B cell (primary cell): ENCODE measurements around the gene FCHO2. TPM values are rescaled to one million over a fixed set of nuclear protein-coding genes. Genes with fewer than 3 reads are reported as not detected.
"Not testable (repeated sequence)": the region's sequence is repeated elsewhere in the genome, so short reads cannot be mapped to it uniquely, and the experiment has no call there.

Experiments used
- ATAC-seq: fragments of 200-7000 bp; cut with Tn5 transposase; one replicate; pipeline ENCODE4 v1.10.0; 2021; ENCODE audit warnings: low read depth, mild to moderate bottlenecking, moderate number of reproducible peaks, moderate library complexity
- CTCF ChIA-PET: fragments of 350-600 bp; sonication (Branson Sonifier 250); formaldehyde crosslinking; loops from one replicate; lab custom pipeline; 2021; ENCODE audit warnings: antibody characterized with exemption, inconsistent platforms; lab: Charles Lee
- POLR2A ChIA-PET: fragments of 350-600 bp; sonication (Branson Sonifier 250); formaldehyde crosslinking; loops from one replicate; lab custom pipeline; 2021; ENCODE audit warnings: antibody characterized with exemption; lab: Charles Lee
- DNase-seq: peaks from one replicate; pipeline ENCODE4 v3.0.0; 2013
- H2AFZ ChIP-seq: 2 replicates; pipeline ENCODE4 v1.6.1; 2012; ENCODE audit warnings: mild to moderate bottlenecking, low read depth, low read length; ENCODE audit not compliant: insufficient read depth, poor library complexity, severe bottlenecking
- H3K27ac ChIP-seq, 2 donors: 1 replicate in 1 of 2; 2 replicates in 1 of 2; pipeline ENCODE4 v1.5.1; 2012 to 2013; ENCODE audit warnings: low read length in 2 of 2, mild to moderate bottlenecking in 2 of 2, moderate library complexity in 1 of 2
- H3K27me3 ChIP-seq, 4 experiments: fragments of 200-600 bp in 1 of 4; sonication (generic) in 1 of 4; replicated peaks in 1 of 4; 1 replicate in 2 of 4; 2 replicates in 2 of 4; pipeline versions ENCODE4 v1.6.1 to v1.7.0; 2013 to 2016; ENCODE audit warnings: low read length in 3 of 4, mild to moderate bottlenecking in 2 of 4, mixed read lengths in 1 of 4, moderate library complexity in 1 of 4; ENCODE audit not compliant: insufficient read depth in 4 of 4, control insufficient read depth in 3 of 4; ENCODE audit errors: control extremely low read depth in 1 of 4
- H3K36me3 ChIP-seq, 2 experiments: replicated peaks in 1 of 2; 1 replicate in 1 of 2; 2 replicates in 1 of 2; pipeline versions ENCODE4 v1.6.1 to v1.7.1; 2013; ENCODE audit warnings: low read length in 1 of 2; ENCODE audit not compliant: insufficient read depth in 2 of 2, control insufficient read depth in 1 of 2; ENCODE audit errors: control extremely low read depth in 1 of 2, extremely low read depth in 1 of 2
- H3K4me1 ChIP-seq, 2 donors: fragments of 200-600 bp in 1 of 2; sonication (generic) in 1 of 2; 1 replicate in 1 of 2; 2 replicates in 1 of 2; pipeline versions ENCODE4 v1.5.1 to v1.6.1; 2013 to 2017; ENCODE audit warnings: low read length in 2 of 2; ENCODE audit not compliant: control insufficient read depth in 2 of 2, insufficient read depth in 2 of 2
- H3K4me2 ChIP-seq: replicated peaks from 2 replicates; pipeline ENCODE3; 2012; ENCODE audit warnings: mild to moderate bottlenecking, low read depth, low read length; ENCODE audit not compliant: poor library complexity, severe bottlenecking
- H3K4me3 ChIP-seq, 5 experiments: fragments of 200-600 bp in 1 of 5; sonication (generic) in 1 of 5; 1 replicate in 3 of 5; 2 replicates in 2 of 5; pipeline versions ENCODE4 v1.5.1 to v1.7.0; 2011 to 2016; ENCODE audit warnings: low read length in 4 of 5, mild to moderate bottlenecking in 4 of 5, low read depth in 2 of 5, control low read depth in 1 of 5, moderate library complexity in 1 of 5; ENCODE audit not compliant: insufficient read depth in 1 of 5; ENCODE audit errors: control extremely low read depth in 1 of 5, extremely low read depth in 1 of 5
- H3K79me2 ChIP-seq: fragments of 200-600 bp; sonication (generic); one replicate; pipeline ENCODE4 v1.6.0; 2016; ENCODE audit warnings: low read length; ENCODE audit not compliant: control insufficient read depth, insufficient read depth
- H3K9ac ChIP-seq: fragments of 200-600 bp; sonication (generic); 2 replicates; pipeline ENCODE4 v1.6.1; 2017; ENCODE audit warnings: mild to moderate bottlenecking, low read length, moderate library complexity
- H3K9me3 ChIP-seq, 3 donors: one replicate each; pipeline versions ENCODE4 v1.6.1 to v1.7.1; 2013; ENCODE audit warnings: low read length in 2 of 3; ENCODE audit not compliant: control insufficient read depth in 2 of 3, insufficient read depth in 1 of 3; ENCODE audit errors: control extremely low read depth in 1 of 3
- H4K20me1 ChIP-seq: 2 replicates; pipeline ENCODE4 v1.6.0; 2012; ENCODE audit warnings: mild to moderate bottlenecking, low read length; ENCODE audit not compliant: insufficient read depth, control insufficient read depth, poor library complexity, severe bottlenecking
- H3K27ac Mint-ChIP-seq: one replicate; pipeline ENCODE4 v1.8.0; 2021; ENCODE audit warnings: mixed read lengths
- H3K27me3 Mint-ChIP-seq: one replicate; pipeline ENCODE4 v1.8.0; 2021; ENCODE audit warnings: mixed read lengths
- H3K4me1 Mint-ChIP-seq: one replicate; pipeline ENCODE4 v1.8.0; 2021; ENCODE audit warnings: mixed read lengths
- H3K4me3 Mint-ChIP-seq: one replicate; pipeline ENCODE4 v1.8.0; 2021; ENCODE audit warnings: mixed read lengths
- H3K9me3 Mint-ChIP-seq: one replicate; pipeline ENCODE4 v1.8.0; 2022; ENCODE audit warnings: mixed read lengths; ENCODE audit not compliant: insufficient read depth
- EZH2 ChIP-seq: IDR thresholded peaks from 2 replicates; pipeline ENCODE4 v1.6.1; 2012; ENCODE audit warnings: borderline replicate concordance, low read depth, mild to moderate bottlenecking, moderate library complexity, low read length; ENCODE audit not compliant: insufficient read depth, poor library complexity, severe bottlenecking
- WGBS: methylation state at CpG from one replicate; pipeline ENCODE4 v1.1.5; 2013; ENCODE audit warnings: missing lambda C conversion rate; ENCODE audit not compliant: insufficient coverage; 5-methylcytosine and 5-hydroxymethylcytosine counted together
- intact Hi-C: fragments of 100-400 bp; cut with micrococcal nuclease; formaldehyde crosslinking; loops from one replicate; pipeline ENCODE4 v1.10.0; 2022
- polyA plus RNA-seq: library from polyadenylated mRNA; depleted of rRNA; stranded (reverse); fragments of >200 nt; gene quantifications from 2 replicates; pipeline ENCODE4 v1.2.3, GENCODE V29; 2012
- total RNA-seq, 2 donors: library from RNA; stranded (reverse); fragments of 120-200 nt in 1 of 2; gene quantifications; 1 replicate in 1 of 2; 2 replicates in 1 of 2; pipeline versions ENCODE4 v1.2.3 to v1.2.4, GENCODE V29; 2013 to 2022
- TF ChIP-seq, protein P1 (sequence below): fragments of 200-600 bp; IDR thresholded peaks from one replicate; pipeline ENCODE4 v1.8.0; 2022; ENCODE audit warnings: antibody characterized with exemption, mild to moderate bottlenecking

FCHO2 gene
- total and polyA plus RNA-seq, 2 donors (not counting 1 experiment from before 2014, with no cell fraction given), result 1.5 to 11.0 TPM

DNA sequence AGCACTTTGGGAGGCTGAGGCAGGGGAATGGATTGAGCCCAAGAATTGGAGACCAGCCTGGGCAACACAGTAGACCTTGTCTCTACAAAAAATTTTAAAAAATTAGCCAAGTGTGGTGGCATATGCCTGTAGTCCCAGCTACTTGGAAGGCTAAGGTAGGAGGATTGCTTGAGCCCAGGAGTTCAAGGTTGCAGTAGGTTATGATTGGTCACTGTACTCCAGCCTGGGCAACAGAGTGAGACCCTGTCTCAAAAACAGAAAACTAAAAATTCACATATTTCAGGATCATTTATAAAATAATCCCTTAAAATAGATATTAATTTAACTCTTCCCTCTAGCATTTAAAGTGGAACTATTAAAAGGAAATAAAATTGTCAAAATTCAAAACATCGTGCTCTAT, 3.4 kb downstream of the FCHO2 start:
- no peak overlapping the region for H3K4me3 Mint-ChIP-seq
- H3K4me1 ChIP-seq, result peaks cover 11% of the 10 kb centered on the region in 2 donors
- ChIA-PET CTCF (no interaction called here), POLR2A (no interaction called here)
- ATAC-seq (no peak), DNase-seq (no peak)
- intact Hi-C loops, result loop anchor here (5.0 to 10.0 kb wide), 3 partner anchors 52 to 576 kb away; partner anchors contain the start of gene FOXD1
- H3K4me3 ChIP-seq, result no peak overlapping the region
- no peaks in the 10 kb centered on the region for H4K20me1 ChIP-seq
- peaks cover 35% of the 10 kb centered on the region for H3K27me3 Mint-ChIP-seq
- peaks cover 7% of the 10 kb centered on the region for H3K79me2 ChIP-seq
- H3K9ac ChIP-seq, result no peak overlapping the region
- peaks cover 0 to 1% (median 0%) of the 10 kb centered on the region in 3 donors for H3K9me3 ChIP-seq
- H2AFZ ChIP-seq, result no peak overlapping the region
- H3K4me2 ChIP-seq, result no peak overlapping the region
- no peaks in the 10 kb centered on the region for H3K9me3 Mint-ChIP-seq
- H3K4me1 Mint-ChIP-seq, result peaks cover 19% of the 10 kb centered on the region
- no peak overlapping the region for H3K27ac Mint-ChIP-seq
- H3K36me3 ChIP-seq, result no peaks in the 10 kb centered on the region
- no CpG with 5 or more reads among the region's 1 CpG for WGBS
- no peak for TF ChIP-seq EZH2
- TF ChIP-seq, protein P1, sequence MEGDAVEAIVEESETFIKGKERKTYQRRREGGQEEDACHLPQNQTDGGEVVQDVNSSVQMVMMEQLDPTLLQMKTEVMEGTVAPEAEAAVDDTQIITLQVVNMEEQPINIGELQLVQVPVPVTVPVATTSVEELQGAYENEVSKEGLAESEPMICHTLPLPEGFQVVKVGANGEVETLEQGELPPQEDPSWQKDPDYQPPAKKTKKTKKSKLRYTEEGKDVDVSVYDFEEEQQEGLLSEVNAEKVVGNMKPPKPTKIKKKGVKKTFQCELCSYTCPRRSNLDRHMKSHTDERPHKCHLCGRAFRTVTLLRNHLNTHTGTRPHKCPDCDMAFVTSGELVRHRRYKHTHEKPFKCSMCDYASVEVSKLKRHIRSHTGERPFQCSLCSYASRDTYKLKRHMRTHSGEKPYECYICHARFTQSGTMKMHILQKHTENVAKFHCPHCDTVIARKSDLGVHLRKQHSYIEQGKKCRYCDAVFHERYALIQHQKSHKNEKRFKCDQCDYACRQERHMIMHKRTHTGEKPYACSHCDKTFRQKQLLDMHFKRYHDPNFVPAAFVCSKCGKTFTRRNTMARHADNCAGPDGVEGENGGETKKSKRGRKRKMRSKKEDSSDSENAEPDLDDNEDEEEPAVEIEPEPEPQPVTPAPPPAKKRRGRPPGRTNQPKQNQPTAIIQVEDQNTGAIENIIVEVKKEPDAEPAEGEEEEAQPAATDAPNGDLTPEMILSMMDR, result no peak
- H3K27me3 ChIP-seq, result peaks cover 0 to 25% (median 7%) of the 10 kb centered on the region in 4 experiments
- H3K27ac ChIP-seq, result no peak overlapping the region

DNA sequence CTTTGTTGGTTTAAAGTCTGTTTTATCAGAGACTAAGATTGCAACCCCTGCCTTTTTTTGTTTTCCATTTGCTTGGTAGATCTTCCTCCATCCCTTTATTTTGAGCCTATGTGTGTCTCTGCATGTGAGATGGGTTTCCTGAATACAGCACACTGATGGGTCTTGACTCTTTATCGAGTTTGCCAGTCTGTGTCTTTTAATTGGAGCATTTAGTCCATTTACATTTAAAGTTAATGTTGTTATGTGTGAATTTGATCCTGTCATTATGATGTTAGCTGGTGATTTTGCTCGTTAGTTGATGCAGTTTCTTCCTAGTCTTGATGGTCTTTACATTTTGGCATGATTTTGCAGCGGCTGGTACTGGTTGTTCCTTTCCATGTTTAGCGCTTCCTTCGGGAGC, 18.6 kb downstream of the FCHO2 start:
- POLR2A ChIA-PET, H3K9me3 ChIP-seq, H3K27ac Mint-ChIP-seq, H3K27ac ChIP-seq, H3K27me3 Mint-ChIP-seq, H3K4me1 ChIP-seq, H3K9me3 Mint-ChIP-seq, H3K9ac ChIP-seq, H3K4me3 ChIP-seq, H3K79me2 ChIP-seq, intact Hi-C loops, H4K20me1 ChIP-seq, H3K4me2 ChIP-seq, H3K27me3 ChIP-seq, CTCF ChIA-PET, H3K4me1 Mint-ChIP-seq, ATAC-seq, DNase-seq, H2AFZ ChIP-seq, H3K4me3 Mint-ChIP-seq, H3K36me3 ChIP-seq: not testable (repeated sequence)
- no CpG with 5 or more reads among the region's 5 CpGs for WGBS

DNA sequence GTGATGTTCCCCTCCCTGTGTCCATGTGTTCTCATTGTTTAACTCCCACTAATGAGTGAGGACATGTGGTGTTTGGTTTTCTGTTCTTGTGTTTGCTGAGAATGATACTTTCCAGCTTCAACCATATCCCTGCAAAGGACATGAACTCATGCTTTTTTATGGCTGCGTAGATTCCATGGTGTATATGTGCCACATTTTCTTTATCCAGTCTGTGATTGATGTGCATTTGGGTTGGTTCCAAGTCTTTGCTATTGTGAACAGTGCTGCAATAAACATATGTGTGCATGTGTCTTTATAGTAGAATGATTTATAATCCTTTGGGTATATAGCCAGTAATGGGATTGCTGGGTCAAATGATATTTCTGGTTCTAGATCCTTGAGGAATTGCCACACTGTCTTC, 21.0 kb downstream of the FCHO2 start:
- H3K4me2 ChIP-seq, H3K27ac Mint-ChIP-seq, H3K9ac ChIP-seq, DNase-seq, H3K27me3 ChIP-seq, H2AFZ ChIP-seq, H3K4me3 ChIP-seq, H3K27me3 Mint-ChIP-seq, H3K9me3 Mint-ChIP-seq, intact Hi-C loops, H3K9me3 ChIP-seq, H4K20me1 ChIP-seq, POLR2A ChIA-PET, CTCF ChIA-PET, H3K79me2 ChIP-seq, ATAC-seq, H3K4me1 Mint-ChIP-seq, H3K4me1 ChIP-seq, H3K36me3 ChIP-seq, H3K4me3 Mint-ChIP-seq, H3K27ac ChIP-seq: not testable (repeated sequence)
- no CpG with 5 or more reads among the region's 1 CpG for WGBS
